ENCODE results near the gene PCSK2. TPM values are rescaled to one million over a fixed set of nuclear protein-coding genes. Genes with fewer than 3 reads are reported as not detected.

PCSK2 gene
- total RNA-seq, 4 donors from 2014 or later, result under 0.01 to 0.18 (median 0.18) TPM; not detected in 1

DNA sequence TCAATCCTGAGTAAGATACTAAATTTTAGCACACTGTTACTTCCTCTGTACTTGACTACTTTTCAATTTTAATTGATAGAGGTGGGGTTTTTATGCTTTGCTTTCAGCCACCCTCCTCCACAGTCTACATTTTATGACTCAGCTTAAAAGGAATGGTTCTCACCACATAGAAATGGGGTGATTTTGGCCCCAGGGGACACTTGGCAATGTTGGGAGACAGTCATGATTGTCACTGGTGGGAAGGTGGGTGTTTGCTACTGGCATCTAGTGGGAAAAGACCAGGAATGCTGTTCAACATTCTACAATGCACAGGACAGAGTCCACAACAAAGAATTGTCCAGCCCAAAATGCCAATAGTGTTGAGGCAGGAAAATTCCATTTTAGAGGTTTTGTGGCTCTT is 71.3 kb downstream of the PCSK2 start:
- no peak for TF ChIP-seq POLR2A (IDR thresholded peaks at IDR 0.05)
- TF ChIP-seq, protein P1, sequence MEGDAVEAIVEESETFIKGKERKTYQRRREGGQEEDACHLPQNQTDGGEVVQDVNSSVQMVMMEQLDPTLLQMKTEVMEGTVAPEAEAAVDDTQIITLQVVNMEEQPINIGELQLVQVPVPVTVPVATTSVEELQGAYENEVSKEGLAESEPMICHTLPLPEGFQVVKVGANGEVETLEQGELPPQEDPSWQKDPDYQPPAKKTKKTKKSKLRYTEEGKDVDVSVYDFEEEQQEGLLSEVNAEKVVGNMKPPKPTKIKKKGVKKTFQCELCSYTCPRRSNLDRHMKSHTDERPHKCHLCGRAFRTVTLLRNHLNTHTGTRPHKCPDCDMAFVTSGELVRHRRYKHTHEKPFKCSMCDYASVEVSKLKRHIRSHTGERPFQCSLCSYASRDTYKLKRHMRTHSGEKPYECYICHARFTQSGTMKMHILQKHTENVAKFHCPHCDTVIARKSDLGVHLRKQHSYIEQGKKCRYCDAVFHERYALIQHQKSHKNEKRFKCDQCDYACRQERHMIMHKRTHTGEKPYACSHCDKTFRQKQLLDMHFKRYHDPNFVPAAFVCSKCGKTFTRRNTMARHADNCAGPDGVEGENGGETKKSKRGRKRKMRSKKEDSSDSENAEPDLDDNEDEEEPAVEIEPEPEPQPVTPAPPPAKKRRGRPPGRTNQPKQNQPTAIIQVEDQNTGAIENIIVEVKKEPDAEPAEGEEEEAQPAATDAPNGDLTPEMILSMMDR (IDR thresholded peaks at IDR 0.05), result no peak
- H3K27ac ChIP-seq, result no peak overlapping the region
- no peaks in the 10 kb centered on the region for H3K36me3 ChIP-seq
- no peak overlapping the region for H3K4me3 ChIP-seq
- no peaks in the 10 kb centered on the region for H3K9me3 ChIP-seq
- no peaks in the 10 kb centered on the region for H3K27me3 ChIP-seq
- intact Hi-C loops (cut with DNase I), result no loop called here
- no peaks in the 10 kb centered on the region for H3K4me1 ChIP-seq
- DNase-seq, result no peak

DNA sequence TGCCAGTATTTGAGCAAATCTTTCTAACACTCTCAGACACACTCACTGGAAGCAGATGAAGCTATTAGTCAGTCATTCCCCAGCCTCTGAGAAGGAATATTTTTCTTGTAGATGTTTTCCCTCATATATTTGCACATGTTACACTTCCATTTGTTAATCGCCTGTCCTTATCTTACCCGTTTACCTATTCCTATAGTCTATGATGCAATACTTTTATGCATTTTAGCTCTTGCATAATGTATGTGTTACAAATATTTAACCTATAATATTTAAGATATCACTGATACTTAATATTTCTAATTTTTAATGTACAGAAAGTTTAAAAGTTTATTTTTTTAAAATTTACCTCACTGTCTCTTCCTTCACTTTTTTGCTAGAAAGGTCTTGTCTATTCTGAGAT is 71.9 kb downstream of the PCSK2 start:
- no peaks in the 10 kb centered on the region for H3K9me3 ChIP-seq
- no peaks in the 10 kb centered on the region for H3K27me3 ChIP-seq
- no peak for DNase-seq
- TF ChIP-seq, protein P1 (IDR thresholded peaks at IDR 0.05), result no peak
- no peak for TF ChIP-seq POLR2A (IDR thresholded peaks at IDR 0.05)
- no peak overlapping the region for H3K4me3 ChIP-seq
- H3K36me3 ChIP-seq, result no peaks in the 10 kb centered on the region
- 83 to 89% methylated on average over 2 of the region's 2 CpGs for WGBS, 2 donors
- H3K4me1 ChIP-seq, result no peaks in the 10 kb centered on the region
- no peak overlapping the region for H3K27ac ChIP-seq
- intact Hi-C loops (cut with DNase I), result no loop called here

DNA sequence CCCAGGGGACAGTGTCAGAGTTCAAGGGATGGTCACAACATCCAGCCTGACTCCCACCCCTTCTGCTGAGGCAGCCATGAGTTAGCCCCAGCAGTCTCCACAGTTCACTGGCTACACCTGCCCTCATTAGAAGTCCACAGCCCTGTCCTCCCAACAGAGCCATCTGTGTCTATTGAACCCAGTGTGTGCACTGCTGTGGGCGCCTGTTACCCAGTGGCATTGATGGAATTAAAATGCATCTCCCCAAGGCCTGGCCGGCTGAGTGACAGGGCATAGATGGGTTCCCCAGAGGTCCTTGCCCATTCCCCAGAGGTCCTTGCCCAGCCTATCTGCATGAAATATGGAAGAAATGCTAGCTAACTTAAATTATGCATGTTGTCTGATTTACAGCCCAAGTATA is 73.3 kb downstream of the PCSK2 start:
- no peaks in the 10 kb centered on the region for H3K27me3 ChIP-seq
- no peak for TF ChIP-seq POLR2A (IDR thresholded peaks at IDR 0.05)
- TF ChIP-seq, protein P1 (IDR thresholded peaks at IDR 0.05), result no peak
- DNase-seq, result no peak
- no peak overlapping the region for H3K4me3 ChIP-seq
- intact Hi-C loops (cut with DNase I), result no loop called here
- 100% methylated on average over 1 of the region's 2 CpGs; no CpG with 5 or more reads in 1 of the 2 donors for whole genome bisulfite sequencing, 2 donors
- no peak overlapping the region for H3K27ac ChIP-seq
- no peaks in the 10 kb centered on the region for H3K4me1 ChIP-seq
- H3K36me3 ChIP-seq, result no peaks in the 10 kb centered on the region
- H3K9me3 ChIP-seq, result no peaks in the 10 kb centered on the region

DNA sequence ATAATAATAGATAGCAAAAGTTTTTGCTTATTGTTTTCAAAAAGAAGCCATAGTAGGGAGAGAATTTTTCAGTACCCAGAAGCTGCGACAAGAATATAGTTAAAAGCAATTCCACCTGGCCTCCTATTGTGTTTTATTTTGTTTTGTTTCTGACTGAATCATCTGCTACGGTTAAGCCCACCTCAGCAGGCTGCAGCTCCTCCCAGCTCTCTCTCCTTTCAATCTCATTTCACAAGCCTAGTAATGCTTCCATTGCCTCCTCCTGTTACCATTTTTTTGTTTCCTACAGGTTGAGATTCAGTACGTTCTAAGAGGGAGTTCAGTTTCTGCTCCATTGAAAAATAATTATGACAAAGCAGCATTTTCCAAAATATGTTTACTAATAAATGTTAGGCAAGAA is 77.9 kb downstream of the PCSK2 start:
- Histone ChIP-seq H3K9me3 (no peaks in the 10 kb centered on the region), H3K4me1 (no peaks in the 10 kb centered on the region), H3K27me3 (no peaks in the 10 kb centered on the region), H3K4me3 (no peak overlapping the region), H3K27ac (no peak overlapping the region), H3K36me3 (no peaks in the 10 kb centered on the region)
- TF ChIP-seq, protein P1 (IDR thresholded peaks at IDR 0.05), result no peak
- TF ChIP-seq POLR2A (IDR thresholded peaks at IDR 0.05), result no peak
- DNase-seq, result no peak
- 36 to 65% methylated on average over 3 of the region's 3 CpGs for WGBS, 2 donors
- intact Hi-C loops (cut with DNase I), result no loop called here

DNA sequence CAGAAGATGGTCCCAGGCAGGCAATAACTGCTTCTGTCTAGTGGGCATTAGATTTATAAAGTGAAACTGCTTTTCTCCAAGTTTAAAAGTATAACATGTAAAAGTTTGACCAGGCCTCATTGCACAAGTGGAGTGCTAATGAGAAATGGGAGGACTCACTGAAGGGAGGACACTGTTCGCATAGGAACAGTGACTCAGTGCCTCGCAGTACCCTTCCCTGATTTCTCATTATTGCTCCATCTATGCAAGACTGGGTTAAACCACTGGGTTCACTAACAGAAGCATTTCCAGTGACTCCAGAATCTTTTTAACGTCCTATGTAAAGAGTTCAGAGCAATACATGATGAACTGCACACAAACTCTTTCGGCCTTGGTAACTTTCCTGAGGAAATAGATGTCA is 79.6 kb downstream of the PCSK2 start:
- no peak for DNase-seq
- Histone ChIP-seq H3K4me1 (no peaks in the 10 kb centered on the region), H3K4me3 (no peak overlapping the region), H3K9me3 (no peaks in the 10 kb centered on the region), H3K27me3 (no peaks in the 10 kb centered on the region), H3K36me3 (no peaks in the 10 kb centered on the region), H3K27ac (no peak overlapping the region)
- 78 to 87% methylated on average over 4 of the region's 4 CpGs for WGBS, 2 donors
- intact Hi-C loops (cut with DNase I), result no loop called here
- no peak for TF ChIP-seq POLR2A (IDR thresholded peaks at IDR 0.05)
- TF ChIP-seq, protein P1 (IDR thresholded peaks at IDR 0.05), result no peak

Data from esophagus squamous epithelium (tissue), 5 donors.